K562 treated with DMSO at 1 percent for 4 hours (cell line): ENCODE results near the gene SNX11. TPM values are rescaled to one million over a fixed set of nuclear protein-coding genes. Genes with fewer than 3 reads are reported as not detected.

Experiments
- total RNA-seq: library from RNA; unstranded; fragments of 300-600 nt; gene quantifications from 2 replicates; pipeline ENCODE4 v1.2.3, GENCODE V29; 2022; ENCODE audit not compliant: insufficient read depth

The SNX11 gene, protein sequence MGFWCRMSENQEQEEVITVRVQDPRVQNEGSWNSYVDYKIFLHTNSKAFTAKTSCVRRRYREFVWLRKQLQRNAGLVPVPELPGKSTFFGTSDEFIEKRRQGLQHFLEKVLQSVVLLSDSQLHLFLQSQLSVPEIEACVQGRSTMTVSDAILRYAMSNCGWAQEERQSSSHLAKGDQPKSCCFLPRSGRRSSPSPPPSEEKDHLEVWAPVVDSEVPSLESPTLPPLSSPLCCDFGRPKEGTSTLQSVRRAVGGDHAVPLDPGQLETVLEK
- 19.2 and 32.7 TPM in 2 replicates for total RNA-seq

GRCh38 chr17:48107137-48108055 lies at the start of gene SNX11:
Gene SNX11 (plus strand): TSS chr17:48107766. CDS start chr17:48112044, 4,278 bp downstream.

GRCh38 chr17:48101012-48101720 lies 6.4 kb upstream of the SNX11 start, which contains the start of gene CBX1:
Gene CBX1 (minus strand): TSS chr17:48101478. CDS start chr17:48077004, 24,474 bp downstream.

Other genes with a start within 250 kb of the SNX11 start
- gene SP2, start 211.5 kb upstream of the SNX11 start, total RNA-seq: 14.9 and 15.0 TPM in 2 replicates
- 7.3 and 8.2 TPM in 2 replicates for gene PNPO, start 166.2 kb upstream of the SNX11 start, total RNA-seq
- not detected in 2 replicates for gene PRR15L, start 149.9 kb upstream of the SNX11 start, total RNA-seq
- gene CDK5RAP3, start 136.7 kb upstream of the SNX11 start, total RNA-seq: 155 and 172 TPM in 2 replicates
- not detected in 2 replicates for gene COPZ2, start 70.0 kb upstream of the SNX11 start, total RNA-seq
- gene NFE2L1, start 59.4 kb upstream of the SNX11 start, total RNA-seq: 151 and 167 TPM in 2 replicates
- 37.5 and 45.3 TPM in 2 replicates for gene CBX1, start 6.3 kb upstream of the SNX11 start, total RNA-seq